NCI-H748 (cell line): ENCODE measurements around the gene CCDC14.
"Not testable (repeated sequence)": the region's sequence is repeated elsewhere in the genome, so short reads cannot be mapped to it uniquely, and the experiment has no call there.

Experiments used
- DNase-seq: peaks from one replicate; lab custom pipeline; 2025; ENCODE audit not compliant: unreplicated experiment; lab: John Stamatoyannopoulos, UW

The CCDC14 gene

DNA sequence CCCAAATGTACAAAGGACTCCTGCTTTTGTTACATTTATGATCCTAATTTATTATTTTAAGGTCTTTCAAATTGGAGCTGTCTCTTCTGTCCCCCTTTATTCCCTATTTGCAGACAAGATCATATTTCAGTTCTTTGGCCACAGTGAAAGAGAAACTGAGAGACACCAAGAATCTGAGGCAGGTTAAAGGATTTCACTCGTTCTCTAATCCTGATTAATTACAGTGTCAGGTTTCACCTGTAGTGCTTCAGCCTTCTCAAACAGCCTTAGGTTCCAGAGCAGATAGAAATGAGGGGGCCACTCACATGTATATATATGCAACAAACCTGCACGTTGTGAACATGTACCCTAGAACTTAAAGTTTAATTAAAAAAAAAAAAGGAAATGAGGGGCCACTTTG lies 6.2 kb upstream of the CCDC14 start:
- peak; percentile 50 for DNase-seq

DNA sequence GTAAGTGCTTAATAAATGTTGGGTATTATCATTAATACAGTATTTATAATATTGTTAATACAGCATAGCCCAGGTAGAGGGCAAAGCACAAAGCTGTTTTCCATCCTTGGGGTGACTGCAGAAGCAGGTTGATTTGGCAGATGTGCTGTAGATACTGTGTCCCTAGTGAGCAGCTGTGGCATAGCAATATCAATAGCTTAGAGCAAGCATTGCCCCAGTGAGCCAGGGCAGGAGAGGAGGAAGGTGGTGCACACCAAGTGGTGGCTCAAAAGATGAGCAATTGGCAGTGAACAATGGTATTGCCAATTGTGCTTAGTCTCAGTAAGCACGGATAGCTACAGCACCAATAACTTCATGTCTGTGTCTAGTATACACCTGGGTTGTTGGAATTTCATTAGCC lies 5.8 kb upstream of the CCDC14 start:
- DNase-seq = not testable (repeated sequence)

- DNase-seq = not testable (repeated sequence)
Observed at GRCh38 chr3:123964793-123965192, 3.8 kb upstream of the CCDC14 start.

GRCh38 chr3:123961508-123961856 lies 453 bp upstream of the CCDC14 start:
- no peak for DNase-seq

GRCh38 chr3:123953735-123954134 lies 7.3 kb downstream of the CCDC14 start:
- peak; percentile 19 for DNase-seq

DNA sequence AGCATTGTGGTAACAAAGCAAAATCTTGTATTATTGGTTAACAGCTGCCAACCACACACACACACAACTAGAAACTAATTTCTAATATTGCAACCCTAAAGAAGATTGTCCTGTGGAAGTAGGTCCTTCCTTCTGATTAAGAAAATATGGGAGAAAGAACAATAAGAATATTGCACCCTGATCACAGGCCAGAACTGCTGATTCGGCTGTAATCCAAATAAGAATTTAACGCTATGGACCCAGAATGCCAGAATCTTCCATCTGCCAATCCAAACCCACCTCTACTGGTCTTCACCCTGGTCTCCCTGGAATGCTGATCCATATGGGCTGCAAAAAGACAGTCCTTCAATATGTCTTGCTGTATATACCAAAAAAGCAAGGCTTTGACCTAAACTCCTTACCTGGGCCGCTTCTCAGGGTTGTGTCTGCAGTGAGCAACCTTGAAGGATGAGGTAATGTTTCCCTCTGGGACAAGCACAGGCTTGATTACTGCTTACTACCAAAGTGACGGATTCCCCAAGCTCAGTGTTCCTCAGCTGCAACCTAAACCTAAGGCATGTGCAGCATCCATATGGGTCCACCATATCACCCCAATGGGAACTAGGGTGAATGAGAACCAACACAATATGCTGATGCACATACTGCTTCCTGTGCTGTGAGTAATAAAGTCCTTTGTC lies 8.0 kb downstream of the CCDC14 start:
- no peak for DNase-seq

- DNase-seq = peak; percentile 37
Observed at GRCh38 chr3:123951522-123952447, 9.2 kb downstream of the CCDC14 start.

DNA sequence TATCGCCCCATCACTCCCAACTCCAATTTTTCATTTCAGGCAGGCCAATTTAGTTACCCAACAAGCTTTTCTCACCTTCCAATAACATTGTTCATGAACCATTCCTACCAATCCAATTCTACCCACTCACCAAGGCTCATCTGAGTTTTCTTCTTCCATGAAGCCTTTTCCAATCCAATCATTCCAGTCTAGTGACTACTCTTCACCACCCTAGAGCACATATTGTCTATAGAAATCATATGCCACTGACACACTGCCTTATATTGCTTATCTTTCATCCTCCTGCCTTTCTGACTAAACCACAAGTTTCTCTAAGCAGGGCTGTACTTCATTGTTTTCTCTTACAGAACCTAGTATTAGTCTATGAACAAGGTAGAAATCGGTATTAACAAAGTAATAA lies 11.4 kb downstream of the CCDC14 start:
- no peak for DNase-seq

DNA sequence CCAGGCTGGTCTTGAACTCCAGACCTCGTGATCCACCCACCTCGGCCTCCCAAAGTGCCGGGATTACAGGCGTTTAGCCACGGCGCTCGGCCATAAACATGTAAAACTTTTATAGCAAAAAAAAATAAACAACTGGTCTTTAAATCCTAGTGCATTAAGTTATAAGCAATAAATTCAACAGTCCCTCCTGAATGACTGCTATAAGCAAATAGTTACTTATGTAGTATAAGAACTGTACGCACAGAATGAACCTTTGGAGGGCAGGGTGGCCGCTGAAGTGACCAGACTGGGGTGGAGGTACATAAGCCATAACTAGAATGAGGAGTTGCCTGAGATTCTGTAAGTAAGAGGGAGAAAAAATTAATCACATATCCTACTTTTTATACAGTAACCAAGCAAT lies 12.6 kb downstream of the CCDC14 start:
- no peak for DNase-seq

DNA sequence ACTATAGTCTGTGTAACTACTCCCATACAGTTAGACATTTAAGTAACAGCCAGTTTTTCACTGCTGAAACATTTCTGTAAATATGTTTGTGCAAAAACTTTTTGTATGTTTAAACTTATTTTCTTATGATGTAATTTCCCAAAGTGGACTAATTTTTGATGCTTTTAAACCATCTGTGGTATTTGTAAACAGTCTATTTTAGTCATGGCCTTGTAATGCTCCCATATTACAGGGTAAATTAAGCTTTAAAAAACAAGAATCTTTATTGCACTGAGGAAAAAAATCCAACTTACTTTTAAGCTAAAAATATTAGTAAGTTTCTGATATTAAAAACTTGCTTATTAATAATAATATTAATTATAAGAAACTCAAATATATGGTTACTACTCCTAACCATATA lies 13.5 kb downstream of the CCDC14 start:
- no peak for DNase-seq

- no peak for DNase-seq
Observed at GRCh38 chr3:123941542-123941941, 19.5 kb downstream of the CCDC14 start.

- no peak for DNase-seq
Observed at GRCh38 chr3:123941121-123941520, 19.9 kb downstream of the CCDC14 start.

GRCh38 chr3:123939706-123940105 lies 21.3 kb downstream of the CCDC14 start:
- DNase-seq = no peak

DNA sequence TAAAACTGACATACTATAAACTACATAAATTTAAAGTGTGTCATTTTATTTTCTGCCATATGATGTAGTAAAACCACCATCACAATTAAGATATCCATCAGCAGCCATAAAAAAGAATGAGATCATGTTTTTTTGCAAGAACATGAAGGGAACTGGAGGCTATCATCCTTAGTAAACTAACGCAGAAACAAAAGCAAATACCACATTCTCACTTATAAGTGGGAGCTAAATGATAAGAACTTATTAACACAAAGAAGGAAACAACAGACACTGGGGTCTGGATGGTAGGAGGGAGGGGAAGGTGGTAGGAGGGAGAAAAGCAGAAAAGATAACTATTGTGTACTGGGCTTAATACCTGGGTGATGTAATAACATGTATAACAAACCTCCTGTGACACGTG lies 24.6 kb downstream of the CCDC14 start:
- no peak for DNase-seq

DNA sequence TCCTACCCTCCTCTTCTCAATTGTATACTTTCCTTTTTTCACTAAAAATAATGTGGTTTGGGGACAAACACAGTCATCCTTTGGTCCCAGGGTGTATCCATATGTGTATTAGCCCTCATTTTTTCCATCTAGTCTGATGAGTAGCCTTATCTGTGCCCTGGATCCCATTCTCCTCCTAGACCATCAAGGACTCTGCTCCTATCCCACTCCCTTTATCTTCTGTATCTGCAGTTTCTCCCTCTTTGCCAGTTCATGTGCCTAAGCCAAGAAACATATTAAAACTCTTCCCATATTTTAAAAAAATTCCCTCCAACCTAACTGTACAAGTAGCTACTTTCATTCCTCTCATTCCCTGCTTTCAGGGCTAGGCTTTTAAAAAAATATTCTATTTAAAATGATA lies 25.2 kb downstream of the CCDC14 start:
- no peak for DNase-seq

DNA sequence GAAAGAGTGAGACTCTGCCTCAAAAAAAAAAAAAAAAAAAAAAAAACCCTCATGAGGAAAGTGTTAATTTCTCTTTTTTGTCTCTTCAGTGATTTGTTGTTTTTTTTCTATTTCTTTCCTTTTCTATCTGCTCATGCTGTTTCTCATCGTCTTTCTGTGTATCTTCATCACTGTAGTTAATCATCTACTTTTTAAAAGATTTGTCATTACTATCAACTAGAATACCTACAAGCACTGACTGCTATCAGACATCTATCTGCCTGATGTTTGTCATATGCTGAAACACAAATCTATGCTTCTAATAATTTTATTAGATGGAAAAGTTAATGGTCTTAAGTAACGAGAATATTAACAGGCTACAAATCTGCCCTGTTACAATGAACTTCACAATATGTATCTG lies 26.8 kb downstream of the CCDC14 start:
- DNase-seq = no peak

DNA sequence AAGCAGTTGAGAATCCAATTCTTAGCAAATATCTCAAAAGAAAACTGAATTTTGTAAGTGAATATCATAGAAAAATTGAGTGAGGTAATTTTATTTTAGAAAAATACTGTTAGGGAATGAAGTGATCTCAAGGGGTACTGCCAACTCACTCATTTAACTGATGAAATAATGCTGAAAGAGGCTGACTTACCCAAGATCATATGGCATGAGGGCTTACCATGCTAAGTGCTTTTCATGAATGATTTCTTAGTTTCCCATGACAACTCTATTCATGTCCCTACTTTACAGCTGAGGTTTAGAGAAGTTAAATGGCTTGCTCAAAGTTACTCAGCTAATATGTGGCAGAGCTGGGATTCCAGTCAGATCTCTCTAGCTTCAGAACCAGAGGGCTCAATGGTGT lies 30.6 kb downstream of the CCDC14 start:
- DNase-seq = no peak

GRCh38 chr3:123929325-123929724 lies 31.7 kb downstream of the CCDC14 start:
- no peak for DNase-seq

GRCh38 chr3:123926396-123926795 lies 34.6 kb downstream of the CCDC14 start:
- no peak for DNase-seq

GRCh38 chr3:123920868-123921267 lies 40.2 kb downstream of the CCDC14 start:
- DNase-seq = no peak

GRCh38 chr3:123920383-123920782 lies 40.6 kb downstream of the CCDC14 start:
- no peak for DNase-seq

- DNase-seq = no peak
Observed at GRCh38 chr3:123919353-123919752, 41.7 kb downstream of the CCDC14 start.
